HepG2 (cell line): ENCODE measurements around the gene ACYP2. TPM values are rescaled to one million over a fixed set of nuclear protein-coding genes. Genes with fewer than 3 reads are reported as not detected.

Source experiments
- BRCA1 ChIP-seq: sonication (generic); formaldehyde crosslinking; IDR thresholded peaks from 2 replicates; pipeline ENCODE4 v1.4.0; 2020; ENCODE audit warnings: missing genetic modification reagents
- KDM2A ChIP-seq: sonication (generic); formaldehyde crosslinking; IDR thresholded peaks from 2 replicates; pipeline ENCODE4 v1.4.0; 2020; ENCODE audit warnings: low read depth, missing genetic modification reagents, borderline replicate concordance
- SP1 ChIP-seq, 2 experiments: fragments of 450-650 bp in 1 of 2; sonication (generic) in 1 of 2; formaldehyde crosslinking in 1 of 2; IDR thresholded peaks; 2 replicates each; pipeline versions ENCODE4 v1.4.0 to v1.6.1; 2016 to 2020; ENCODE audit warnings: missing genetic modification reagents in 1 of 2
- SSRP1 ChIP-seq: IDR thresholded peaks from 2 replicates; pipeline ENCODE4 v1.6.1; 2016; ENCODE audit warnings: control low read depth
- TEAD3 ChIP-seq: optimal IDR thresholded peaks from 2 replicates; pipeline ENCODE3; 2016; ENCODE audit warnings: borderline replicate concordance
- ZNF12 ChIP-seq: sonication (generic); formaldehyde crosslinking; IDR thresholded peaks from 2 replicates; pipeline ENCODE4 v1.5.0; 2020; ENCODE audit warnings: missing genetic modification reagents
- ZNF160 ChIP-seq: sonication (generic); formaldehyde crosslinking; IDR thresholded peaks from 2 replicates; pipeline ENCODE4 v1.8.0; 2022; ENCODE audit warnings: mild to moderate bottlenecking, inconsistent platforms, missing genetic modification reagents
- ZNF235 ChIP-seq: sonication (generic); formaldehyde crosslinking; IDR thresholded peaks from 2 replicates; pipeline ENCODE4 v1.8.1; 2023; ENCODE audit warnings: mild to moderate bottlenecking, missing genetic modification reagents, borderline replicate concordance
- ZNF44 ChIP-seq: sonication (generic); formaldehyde crosslinking; IDR thresholded peaks from 2 replicates; pipeline ENCODE4 v1.5.1; 2020; ENCODE audit warnings: mild to moderate bottlenecking, missing genetic modification reagents
- ZNF605 ChIP-seq: sonication (generic); formaldehyde crosslinking; IDR thresholded peaks from 2 replicates; pipeline ENCODE4 v1.8.0; 2022; ENCODE audit warnings: mild to moderate bottlenecking, missing genetic modification reagents
- ZNF761 ChIP-seq: sonication (generic); formaldehyde crosslinking; conservative IDR thresholded peaks from 2 replicates; pipeline ENCODE4 v1.4.0; 2020; ENCODE audit warnings: mild to moderate bottlenecking, missing genetic modification reagents
- ZNF850 ChIP-seq: sonication (generic); formaldehyde crosslinking; conservative IDR thresholded peaks from 2 replicates; pipeline ENCODE4 v1.9.0; 2021; ENCODE audit warnings: mild to moderate bottlenecking, missing genetic modification reagents
- polyA plus RNA-seq, 8 experiments: library from polyadenylated mRNA; depleted of rRNA in 3 of 8; stranded (reverse) in 7 of 8; unstranded in 1 of 8; fragments of >200 nt; fragmentation: Illumina TruSeq in 4 of 8; extraction: Trizol in 4 of 8; gene quantifications; 2 replicates each; pipeline versions ENCODE4 v1.2.1 to v1.2.3, GENCODE V29; 2011 to 2016; ENCODE audit warnings: low read depth in 4 of 8, missing spikeins in 1 of 8, mixed read lengths in 1 of 8; ENCODE audit not compliant: insufficient read depth in 1 of 8
- total RNA-seq, 5 experiments: library from RNA; depleted of rRNA; stranded (reverse); fragments of >200 nt; fragmentation: Illumina TruSeq; extraction: Trizol; gene quantifications; 2 replicates each; pipeline ENCODE4 v1.2.3, GENCODE V29; 2016; ENCODE audit warnings: low read depth in 1 of 5
- TF ChIP-seq, protein P1 (sequence below): sonication (generic); formaldehyde crosslinking; IDR thresholded peaks from 2 replicates; pipeline ENCODE4 v1.9.0; 2021; ENCODE audit warnings: missing genetic modification reagents, borderline replicate concordance
- TF ChIP-seq, protein P2 (sequence below): sonication (generic); formaldehyde crosslinking; IDR thresholded peaks from 2 replicates; pipeline ENCODE4 v1.8.1; 2023; ENCODE audit warnings: missing genetic modification reagents, mild to moderate bottlenecking, borderline replicate concordance
- TF ChIP-seq, protein P3 (sequence below): sonication (generic); formaldehyde crosslinking; conservative IDR thresholded peaks from 2 replicates; pipeline ENCODE4 v1.5.0; 2020; ENCODE audit warnings: missing genetic modification reagents
- TF ChIP-seq, protein P4 (sequence below): sonication (generic); formaldehyde crosslinking; IDR thresholded peaks from one replicate; pipeline ENCODE4 v1.5.1; 2020; ENCODE audit warnings: mild to moderate bottlenecking, missing genetic modification reagents; ENCODE audit errors: not compliant biosample characterization

The ACYP2 gene
- total and polyA plus RNA-seq, 2 of the 13 experiments (the other 11 are each of a cell fraction or from before 2014, with no cell fraction given) = 12.3 to 12.7 TPM

DNA sequence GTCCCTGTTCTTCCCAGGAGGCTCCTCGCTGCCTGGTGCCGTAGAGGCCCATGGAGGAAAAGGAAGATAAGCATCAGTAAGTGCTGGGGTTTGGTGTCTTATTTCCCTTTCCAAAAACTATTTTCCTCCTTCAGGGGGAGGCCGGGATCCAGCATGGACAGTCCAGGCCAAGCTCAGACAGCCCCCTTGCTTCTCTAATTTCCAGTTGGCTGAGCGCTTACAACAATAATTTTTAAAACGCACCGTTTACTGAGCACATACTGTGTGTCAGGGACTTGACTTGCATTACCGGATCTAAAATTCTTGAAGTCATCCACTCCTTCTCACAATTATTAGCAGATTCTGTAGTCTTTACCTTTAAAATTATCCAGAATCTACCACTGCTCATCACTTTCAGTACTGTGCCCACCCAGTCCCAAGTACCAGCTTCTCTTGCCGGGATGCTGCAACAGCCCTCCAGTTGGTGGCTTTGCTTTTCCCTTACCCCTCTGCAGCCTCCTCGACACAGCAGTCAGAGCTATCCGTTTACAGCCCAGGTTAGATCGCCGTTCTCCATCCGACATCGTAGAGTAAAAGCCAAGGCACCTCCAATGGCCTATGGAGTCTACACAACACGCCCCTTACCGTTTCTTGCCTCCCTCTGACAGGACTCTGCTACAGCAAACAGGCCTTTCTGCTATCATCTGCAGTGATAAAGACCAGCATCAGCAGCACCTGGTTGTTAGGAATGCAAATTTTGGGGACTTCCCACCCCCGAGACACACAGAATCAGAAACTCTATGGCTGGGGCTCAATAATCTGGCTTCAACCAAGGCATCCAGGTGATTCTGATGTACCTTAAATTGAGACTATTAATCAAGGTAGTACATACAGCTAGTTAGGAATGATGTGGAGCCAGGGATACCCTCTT is 215.8 kb downstream of the ACYP2 start (continued):
- TF ChIP-seq, protein P1, sequence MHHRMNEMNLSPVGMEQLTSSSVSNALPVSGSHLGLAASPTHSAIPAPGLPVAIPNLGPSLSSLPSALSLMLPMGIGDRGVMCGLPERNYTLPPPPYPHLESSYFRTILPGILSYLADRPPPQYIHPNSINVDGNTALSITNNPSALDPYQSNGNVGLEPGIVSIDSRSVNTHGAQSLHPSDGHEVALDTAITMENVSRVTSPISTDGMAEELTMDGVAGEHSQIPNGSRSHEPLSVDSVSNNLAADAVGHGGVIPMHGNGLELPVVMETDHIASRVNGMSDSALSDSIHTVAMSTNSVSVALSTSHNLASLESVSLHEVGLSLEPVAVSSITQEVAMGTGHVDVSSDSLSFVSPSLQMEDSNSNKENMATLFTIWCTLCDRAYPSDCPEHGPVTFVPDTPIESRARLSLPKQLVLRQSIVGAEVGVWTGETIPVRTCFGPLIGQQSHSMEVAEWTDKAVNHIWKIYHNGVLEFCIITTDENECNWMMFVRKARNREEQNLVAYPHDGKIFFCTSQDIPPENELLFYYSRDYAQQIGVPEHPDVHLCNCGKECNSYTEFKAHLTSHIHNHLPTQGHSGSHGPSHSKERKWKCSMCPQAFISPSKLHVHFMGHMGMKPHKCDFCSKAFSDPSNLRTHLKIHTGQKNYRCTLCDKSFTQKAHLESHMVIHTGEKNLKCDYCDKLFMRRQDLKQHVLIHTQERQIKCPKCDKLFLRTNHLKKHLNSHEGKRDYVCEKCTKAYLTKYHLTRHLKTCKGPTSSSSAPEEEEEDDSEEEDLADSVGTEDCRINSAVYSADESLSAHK (CRISPR knock-in tag) = no peak; the same call in 1 of the 2 replicates
- TF ChIP-seq SSRP1 (CRISPR knock-in tag) (no peak), ZNF850 (no peak), ZNF761 (no peak), ZNF160 (CRISPR knock-in tag) (no peak), ZNF605 (CRISPR knock-in tag) (no peak), ZNF235 (CRISPR knock-in tag) (no peak), BRCA1 (CRISPR knock-in tag) (no peak), TEAD3 (CRISPR knock-in tag) (no peak), ZNF44 (CRISPR knock-in tag) (no peak), KDM2A (CRISPR knock-in tag) (0 out of 2 replicates have a peak, but pooled peaks have one; percentile 53), ZNF12 (no peak), SP1 (IDR thresholded peaks at IDR 0.05) (no peak), SP1 (CRISPR knock-in tag; IDR thresholded peaks at IDR 0.05) (no peak)
- TF ChIP-seq, protein P2, sequence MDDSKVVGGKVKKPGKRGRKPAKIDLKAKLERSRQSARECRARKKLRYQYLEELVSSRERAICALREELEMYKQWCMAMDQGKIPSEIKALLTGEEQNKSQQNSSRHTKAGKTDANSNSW (CRISPR knock-in tag) = no peak
- TF ChIP-seq, protein P3, sequence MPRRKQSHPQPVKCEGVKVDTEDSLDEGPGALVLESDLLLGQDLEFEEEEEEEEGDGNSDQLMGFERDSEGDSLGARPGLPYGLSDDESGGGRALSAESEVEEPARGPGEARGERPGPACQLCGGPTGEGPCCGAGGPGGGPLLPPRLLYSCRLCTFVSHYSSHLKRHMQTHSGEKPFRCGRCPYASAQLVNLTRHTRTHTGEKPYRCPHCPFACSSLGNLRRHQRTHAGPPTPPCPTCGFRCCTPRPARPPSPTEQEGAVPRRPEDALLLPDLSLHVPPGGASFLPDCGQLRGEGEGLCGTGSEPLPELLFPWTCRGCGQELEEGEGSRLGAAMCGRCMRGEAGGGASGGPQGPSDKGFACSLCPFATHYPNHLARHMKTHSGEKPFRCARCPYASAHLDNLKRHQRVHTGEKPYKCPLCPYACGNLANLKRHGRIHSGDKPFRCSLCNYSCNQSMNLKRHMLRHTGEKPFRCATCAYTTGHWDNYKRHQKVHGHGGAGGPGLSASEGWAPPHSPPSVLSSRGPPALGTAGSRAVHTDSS = no peak
- TF ChIP-seq, protein P4, sequence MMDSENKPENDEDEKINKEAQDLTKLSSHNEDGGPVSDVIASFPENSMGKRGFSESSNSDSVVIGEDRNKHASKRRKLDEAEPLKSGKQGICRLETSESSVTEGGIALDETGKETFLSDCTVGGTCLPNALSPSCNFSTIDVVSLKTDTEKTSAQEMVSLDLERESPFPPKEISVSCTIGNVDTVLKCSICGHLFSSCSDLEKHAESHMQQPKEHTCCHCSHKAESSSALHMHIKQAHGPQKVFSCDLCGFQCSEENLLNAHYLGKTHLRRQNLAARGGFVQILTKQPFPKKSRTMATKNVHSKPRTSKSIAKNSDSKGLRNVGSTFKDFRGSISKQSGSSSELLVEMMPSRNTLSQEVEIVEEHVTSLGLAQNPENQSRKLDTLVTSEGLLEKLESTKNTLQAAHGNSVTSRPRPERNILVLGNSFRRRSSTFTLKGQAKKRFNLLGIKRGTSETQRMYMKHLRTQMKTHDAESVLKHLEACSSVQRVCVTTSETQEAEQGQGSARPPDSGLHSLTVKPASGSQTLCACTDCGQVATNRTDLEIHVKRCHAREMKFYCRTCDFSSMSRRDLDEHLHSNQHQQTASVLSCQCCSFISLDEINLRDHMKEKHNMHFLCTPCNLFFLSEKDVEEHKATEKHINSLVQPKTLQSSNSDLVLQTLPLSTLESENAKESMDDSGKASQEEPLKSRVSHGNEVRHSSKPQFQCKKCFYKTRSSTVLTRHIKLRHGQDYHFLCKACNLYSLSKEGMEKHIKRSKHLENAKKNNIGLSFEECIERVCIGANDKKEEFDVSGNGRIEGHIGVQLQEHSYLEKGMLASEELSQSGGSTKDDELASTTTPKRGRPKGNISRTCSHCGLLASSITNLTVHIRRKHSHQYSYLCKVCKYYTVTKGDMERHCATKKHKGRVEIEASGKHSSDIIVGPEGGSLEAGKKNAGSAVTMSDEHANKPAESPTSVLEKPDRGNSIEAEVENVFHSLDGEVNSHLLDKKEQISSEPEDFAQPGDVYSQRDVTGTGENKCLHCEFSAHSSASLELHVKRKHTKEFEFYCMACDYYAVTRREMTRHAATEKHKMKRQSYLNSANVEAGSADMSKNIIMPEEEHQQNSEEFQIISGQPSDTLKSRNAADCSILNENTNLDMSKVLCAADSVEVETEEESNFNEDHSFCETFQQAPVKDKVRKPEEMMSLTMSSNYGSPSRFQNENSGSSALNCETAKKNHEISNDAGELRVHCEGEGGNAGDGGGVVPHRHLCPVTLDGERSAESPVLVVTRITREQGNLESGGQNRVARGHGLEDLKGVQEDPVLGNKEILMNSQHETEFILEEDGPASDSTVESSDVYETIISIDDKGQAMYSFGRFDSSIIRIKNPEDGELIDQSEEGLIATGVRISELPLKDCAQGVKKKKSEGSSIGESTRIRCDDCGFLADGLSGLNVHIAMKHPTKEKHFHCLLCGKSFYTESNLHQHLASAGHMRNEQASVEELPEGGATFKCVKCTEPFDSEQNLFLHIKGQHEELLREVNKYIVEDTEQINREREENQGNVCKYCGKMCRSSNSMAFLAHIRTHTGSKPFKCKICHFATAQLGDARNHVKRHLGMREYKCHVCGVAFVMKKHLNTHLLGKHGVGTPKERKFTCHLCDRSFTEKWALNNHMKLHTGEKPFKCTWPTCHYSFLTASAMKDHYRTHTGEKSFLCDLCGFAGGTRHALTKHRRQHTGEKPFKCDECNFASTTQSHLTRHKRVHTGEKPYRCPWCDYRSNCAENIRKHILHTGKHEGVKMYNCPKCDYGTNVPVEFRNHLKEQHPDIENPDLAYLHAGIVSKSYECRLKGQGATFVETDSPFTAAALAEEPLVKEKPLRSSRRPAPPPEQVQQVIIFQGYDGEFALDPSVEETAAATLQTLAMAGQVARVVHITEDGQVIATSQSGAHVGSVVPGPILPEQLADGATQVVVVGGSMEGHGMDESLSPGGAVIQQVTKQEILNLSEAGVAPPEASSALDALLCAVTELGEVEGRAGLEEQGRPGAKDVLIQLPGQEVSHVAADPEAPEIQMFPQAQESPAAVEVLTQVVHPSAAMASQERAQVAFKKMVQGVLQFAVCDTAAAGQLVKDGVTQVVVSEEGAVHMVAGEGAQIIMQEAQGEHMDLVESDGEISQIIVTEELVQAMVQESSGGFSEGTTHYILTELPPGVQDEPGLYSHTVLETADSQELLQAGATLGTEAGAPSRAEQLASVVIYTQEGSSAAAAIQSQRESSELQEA (CRISPR knock-in tag) = peak; percentile 3
